Hepatocyte (in vitro differentiated cells): ENCODE measurements around the gene CRACR2A.

Source experiments
- CTCF ChIP-seq: fragments of 200-600 bp; sonication (generic); IDR thresholded peaks from 2 replicates; pipeline ENCODE4 v1.5.1; 2016; ENCODE audit warnings: antibody characterized with exemption, mild to moderate bottlenecking; ENCODE audit not compliant: poor library complexity
- EZH2 ChIP-seq: fragments of 200-600 bp; sonication (generic); IDR thresholded peaks from 2 replicates; pipeline ENCODE4 v1.6.1; 2016; ENCODE audit warnings: antibody characterized with exemption, mild to moderate bottlenecking, borderline replicate concordance
- EZH2phosphoT487 ChIP-seq: fragments of 200-600 bp; sonication (generic); IDR thresholded peaks from one replicate; pipeline ENCODE4 v1.6.1; 2018; ENCODE audit warnings: antibody characterized with exemption, mild to moderate bottlenecking, low read depth, moderate library complexity; ENCODE audit not compliant: unreplicated experiment, severe bottlenecking

- TF ChIP-seq CTCF (no peak), EZH2phosphoT487 (no peak), EZH2 (no peak)
Observed at GRCh38 chr12:3750616-3751015, 2.3 kb downstream of the CRACR2A start.
